Measurements from ENCODE around the gene CST11.

The CST11 gene

DNA sequence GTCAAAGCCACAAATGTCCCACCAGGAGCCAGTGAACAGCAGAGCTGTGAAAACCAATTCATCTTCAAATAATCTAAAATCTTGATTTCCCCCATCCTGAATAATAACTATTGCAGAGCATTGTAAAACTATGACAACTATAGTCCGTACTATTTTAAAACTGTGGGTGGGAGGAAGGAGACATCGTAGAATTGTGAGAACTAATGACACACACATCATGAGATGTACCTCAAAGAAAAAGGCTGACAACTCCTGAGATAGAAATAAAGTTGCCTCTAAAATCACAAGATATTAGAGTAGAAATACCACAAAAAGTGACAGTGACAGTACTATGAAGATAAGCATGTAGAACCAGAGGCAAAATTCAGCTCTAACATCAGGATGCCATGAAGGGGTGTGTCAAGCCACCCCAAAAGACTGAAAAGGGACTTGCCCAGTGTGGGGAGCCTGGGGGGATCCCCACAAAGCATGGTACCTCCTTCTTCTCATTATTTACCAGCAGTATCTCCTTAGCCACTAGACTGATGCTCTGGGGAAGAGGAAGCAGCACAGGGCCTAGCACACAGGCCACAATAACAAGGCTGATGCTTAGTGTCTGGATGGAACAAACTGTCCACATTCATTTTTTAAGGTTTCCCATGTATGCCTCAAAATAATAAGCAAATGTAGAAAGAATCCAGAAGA, 44.8 kb downstream of the CST11 start:
- H3K36me3 ChIP-seq, result no peaks in the 10 kb centered on the region
- H3K9me3 ChIP-seq, result no peaks in the 10 kb centered on the region
- no peaks in the 10 kb centered on the region for H3K4me1 ChIP-seq
- TF ChIP-seq, protein P1, sequence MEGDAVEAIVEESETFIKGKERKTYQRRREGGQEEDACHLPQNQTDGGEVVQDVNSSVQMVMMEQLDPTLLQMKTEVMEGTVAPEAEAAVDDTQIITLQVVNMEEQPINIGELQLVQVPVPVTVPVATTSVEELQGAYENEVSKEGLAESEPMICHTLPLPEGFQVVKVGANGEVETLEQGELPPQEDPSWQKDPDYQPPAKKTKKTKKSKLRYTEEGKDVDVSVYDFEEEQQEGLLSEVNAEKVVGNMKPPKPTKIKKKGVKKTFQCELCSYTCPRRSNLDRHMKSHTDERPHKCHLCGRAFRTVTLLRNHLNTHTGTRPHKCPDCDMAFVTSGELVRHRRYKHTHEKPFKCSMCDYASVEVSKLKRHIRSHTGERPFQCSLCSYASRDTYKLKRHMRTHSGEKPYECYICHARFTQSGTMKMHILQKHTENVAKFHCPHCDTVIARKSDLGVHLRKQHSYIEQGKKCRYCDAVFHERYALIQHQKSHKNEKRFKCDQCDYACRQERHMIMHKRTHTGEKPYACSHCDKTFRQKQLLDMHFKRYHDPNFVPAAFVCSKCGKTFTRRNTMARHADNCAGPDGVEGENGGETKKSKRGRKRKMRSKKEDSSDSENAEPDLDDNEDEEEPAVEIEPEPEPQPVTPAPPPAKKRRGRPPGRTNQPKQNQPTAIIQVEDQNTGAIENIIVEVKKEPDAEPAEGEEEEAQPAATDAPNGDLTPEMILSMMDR (IDR thresholded peaks at IDR 0.05; ENCODE audit: low read depth, low read length), result no peak
- no peak overlapping the region for H3K4me3 ChIP-seq (ENCODE audit: low read depth, low read length)
- DNase-seq, result no peak
- H3K27me3 ChIP-seq, result no peaks in the 10 kb centered on the region

DNA sequence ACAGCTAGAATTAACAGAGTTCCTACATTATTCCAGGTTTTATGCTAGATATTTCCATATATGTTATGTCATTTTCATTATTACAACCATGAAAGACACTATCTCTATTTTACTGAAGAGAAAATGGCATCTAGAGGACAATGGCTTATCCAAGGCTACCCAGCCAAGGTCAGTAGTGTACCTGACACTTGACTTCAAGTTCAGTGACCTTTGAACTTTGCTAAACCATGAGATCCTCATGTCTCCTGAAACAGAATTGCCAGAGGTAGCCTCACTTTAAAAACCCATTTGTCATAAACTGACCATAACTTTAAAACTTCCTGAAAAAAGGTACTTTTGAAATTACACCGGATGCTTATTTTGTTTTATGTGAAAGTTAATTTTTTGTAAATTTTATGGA, 45.8 kb downstream of the CST11 start:
- no peaks in the 10 kb centered on the region; the same call in 1 of the 2 replicates for H3K36me3 ChIP-seq
- H3K4me1 ChIP-seq, result no peaks in the 10 kb centered on the region
- H3K4me3 ChIP-seq (ENCODE audit: low read depth, low read length), result no peak overlapping the region
- no peak for DNase-seq
- TF ChIP-seq, protein P1 (IDR thresholded peaks at IDR 0.05; ENCODE audit: low read depth, low read length), result no peak
- H3K27me3 ChIP-seq, result no peaks in the 10 kb centered on the region
- H3K9me3 ChIP-seq, result no peaks in the 10 kb centered on the region

DNA sequence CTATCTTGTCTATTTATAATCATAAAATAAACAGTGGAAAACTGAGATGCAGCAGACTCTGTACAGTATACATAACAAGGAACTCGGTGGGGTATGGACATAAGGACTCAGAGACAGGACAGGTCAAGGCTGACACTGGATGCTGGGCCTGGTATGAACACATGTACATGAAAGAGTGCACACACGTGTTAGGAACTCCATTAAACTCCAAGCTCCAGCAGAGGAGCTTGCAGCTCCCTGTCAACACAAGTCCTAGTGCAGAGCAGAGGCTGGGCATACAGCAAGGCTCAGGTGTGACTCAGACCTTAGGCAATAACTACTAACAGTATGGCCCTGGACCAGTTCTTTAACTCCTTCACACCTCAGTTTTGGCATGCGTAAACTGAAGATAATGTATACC, 48.5 kb downstream of the CST11 start:
- Histone ChIP-seq H3K27me3 (no peaks in the 10 kb centered on the region), H3K4me1 (no peaks in the 10 kb centered on the region), H3K9me3 (no peaks in the 10 kb centered on the region), H3K36me3 (no peaks in the 10 kb centered on the region; the same call in 1 of the 2 replicates), H3K4me3 (ENCODE audit: low read depth, low read length) (no peak overlapping the region)
- no peak for DNase-seq
- TF ChIP-seq, protein P1 (IDR thresholded peaks at IDR 0.05; ENCODE audit: low read depth, low read length), result no peak

DNA sequence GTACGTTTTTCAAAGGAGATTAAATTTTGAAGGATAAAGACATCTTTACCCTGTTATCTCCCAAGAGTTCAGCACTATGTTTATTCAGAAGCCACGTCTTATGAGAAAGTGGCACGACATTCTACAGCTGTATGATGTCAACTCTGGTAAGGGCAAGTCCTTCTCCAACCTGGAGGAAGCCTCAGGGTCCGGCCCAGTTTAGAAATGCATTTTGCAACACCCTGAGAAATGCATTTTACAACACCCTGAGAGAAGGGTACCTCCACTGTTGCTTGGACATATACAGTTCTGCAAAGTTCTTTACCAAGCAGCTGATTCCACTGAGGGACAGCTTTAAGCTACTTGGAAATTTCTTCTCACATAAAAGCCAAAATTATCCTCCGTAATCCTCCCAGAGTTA, 48.9 kb downstream of the CST11 start:
- H3K9me3 ChIP-seq, result no peaks in the 10 kb centered on the region
- no peaks in the 10 kb centered on the region for H3K27me3 ChIP-seq
- no peak overlapping the region for H3K4me3 ChIP-seq (ENCODE audit: low read depth, low read length)
- no peaks in the 10 kb centered on the region for H3K4me1 ChIP-seq
- TF ChIP-seq, protein P1 (IDR thresholded peaks at IDR 0.05; ENCODE audit: low read depth, low read length), result no peak
- no peak for DNase-seq
- H3K36me3 ChIP-seq, result no peaks in the 10 kb centered on the region; the same call in 1 of the 2 replicates

DNA sequence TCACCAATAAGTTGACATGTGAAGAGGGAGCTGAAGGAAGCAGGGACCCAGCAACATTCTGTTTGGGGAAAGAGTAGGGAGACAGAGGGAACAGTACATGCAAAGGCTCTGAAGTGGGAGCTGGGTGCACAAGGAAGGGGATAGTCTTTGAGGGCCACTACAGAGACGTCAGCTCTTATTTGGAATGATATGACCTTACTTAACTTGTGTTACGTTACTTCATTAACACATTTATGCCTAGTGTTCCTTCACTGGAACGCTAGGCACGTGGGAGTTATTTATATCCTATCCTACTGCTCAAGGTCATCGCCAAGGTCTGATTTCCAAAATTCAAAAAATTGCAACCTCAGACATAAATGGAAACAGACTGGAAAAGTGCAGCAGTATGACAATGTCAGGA, 51.6 kb downstream of the CST11 start:
- Histone ChIP-seq H3K4me1 (no peaks in the 10 kb centered on the region), H3K27me3 (no peaks in the 10 kb centered on the region), H3K36me3 (no peaks in the 10 kb centered on the region; the same call in 1 of the 2 replicates), H3K4me3 (ENCODE audit: low read depth, low read length) (no peak overlapping the region), H3K9me3 (no peaks in the 10 kb centered on the region)
- TF ChIP-seq, protein P1 (IDR thresholded peaks at IDR 0.05; ENCODE audit: low read depth, low read length), result no peak
- DNase-seq, result no peak

All from BE2C (cell line).